NCI-H128 (cell line): ENCODE data around the gene MRNIP.
"Not testable (repeated sequence)": the region's sequence is repeated elsewhere in the genome, so short reads cannot be mapped to it uniquely, and the experiment has no call there.

Experiments used
- DNase-seq: peaks from one replicate; lab custom pipeline; 2025; ENCODE audit not compliant: unreplicated experiment; lab: John Stamatoyannopoulos, UW

Gene MRNIP

GRCh38 chr5:179840766-179841165 lies 17.9 kb downstream of the MRNIP start:
- no peak for DNase-seq

- DNase-seq, result no peak
Measured at GRCh38 chr5:179840321-179840720, 18.3 kb downstream of the MRNIP start.

- DNase-seq, result no peak
Measured at GRCh38 chr5:179839328-179840256, 19.0 kb downstream of the MRNIP start.

- no peak for DNase-seq
Measured at GRCh38 chr5:179837076-179838011, 21.3 kb downstream of the MRNIP start.

- no peak for DNase-seq
Measured at GRCh38 chr5:179836225-179837019, 22.2 kb downstream of the MRNIP start.

GRCh38 chr5:179834871-179835270 lies 23.7 kb downstream of the MRNIP start:
- DNase-seq, result not testable (repeated sequence)

- DNase-seq, result no peak
Measured at GRCh38 chr5:179834120-179834519, 24.5 kb downstream of the MRNIP start.

GRCh38 chr5:179833709-179834070 lies 24.9 kb downstream of the MRNIP start:
- no peak for DNase-seq

GRCh38 chr5:179833056-179833708 lies 25.4 kb downstream of the MRNIP start:
- DNase-seq, result no peak

- no peak for DNase-seq
Measured at GRCh38 chr5:179832039-179832745, 26.4 kb downstream of the MRNIP start.

GRCh38 chr5:179830818-179831468 lies 27.7 kb downstream of the MRNIP start:
- DNase-seq, result no peak

GRCh38 chr5:179829732-179830435 lies 28.7 kb downstream of the MRNIP start:
- DNase-seq, result no peak

GRCh38 chr5:179828756-179829421 lies 29.7 kb downstream of the MRNIP start:
- no peak for DNase-seq

- no peak for DNase-seq
Measured at GRCh38 chr5:179827680-179828079, 30.9 kb downstream of the MRNIP start.

- no peak for DNase-seq
Measured at GRCh38 chr5:179825655-179826182, 32.9 kb downstream of the MRNIP start.

GRCh38 chr5:179824745-179825112 lies 33.9 kb downstream of the MRNIP start:
- no peak for DNase-seq

- no peak for DNase-seq
Measured at GRCh38 chr5:179823937-179824744, 34.5 kb downstream of the MRNIP start.
